EH (cell line): ENCODE data around the gene DCTD.

Source experiments
- DNase-seq: peaks from one replicate; pipeline ENCODE4 v3.0.0-alpha.2; 2015; ENCODE audit warnings: low read depth

DCTD gene

GRCh38 chr4:182869697-182870096, 47.5 kb downstream of the DCTD start:
- DNase-seq: no peak

- no peak for DNase-seq
Measured at GRCh38 chr4:182866746-182867145, 50.4 kb downstream of the DCTD start.

GRCh38 chr4:182863501-182863900, 53.7 kb downstream of the DCTD start:
- no peak for DNase-seq

GRCh38 chr4:182862921-182863320, 54.3 kb downstream of the DCTD start:
- no peak for DNase-seq

GRCh38 chr4:182862141-182862875, 54.9 kb downstream of the DCTD start:
- DNase-seq: no peak

- DNase-seq: no peak
Measured at GRCh38 chr4:182861346-182861745, 55.8 kb downstream of the DCTD start.

- DNase-seq: no peak
Measured at GRCh38 chr4:182859730-182860129, 57.5 kb downstream of the DCTD start.

GRCh38 chr4:182858711-182859110, 58.5 kb downstream of the DCTD start:
- no peak for DNase-seq

GRCh38 chr4:182856862-182857261, 60.3 kb downstream of the DCTD start:
- no peak for DNase-seq

GRCh38 chr4:182855877-182856276, 61.3 kb downstream of the DCTD start:
- no peak for DNase-seq

- no peak for DNase-seq
Measured at GRCh38 chr4:182855312-182855711, 61.9 kb downstream of the DCTD start.

GRCh38 chr4:182854466-182854865, 62.7 kb downstream of the DCTD start:
- DNase-seq: no peak

GRCh38 chr4:182853731-182854330, 63.4 kb downstream of the DCTD start:
- no peak for DNase-seq

GRCh38 chr4:182848685-182849084, 68.5 kb downstream of the DCTD start:
- DNase-seq: no peak

GRCh38 chr4:182847576-182848450, 69.4 kb downstream of the DCTD start:
- no peak for DNase-seq

- DNase-seq: no peak
Measured at GRCh38 chr4:182846036-182846435, 71.2 kb downstream of the DCTD start.

- no peak for DNase-seq
Measured at GRCh38 chr4:182845618-182846017, 71.6 kb downstream of the DCTD start.

- DNase-seq: peak; percentile 30
Measured at GRCh38 chr4:182843808-182844325, 73.3 kb downstream of the DCTD start.

GRCh38 chr4:182842759-182843390, 74.3 kb downstream of the DCTD start:
- DNase-seq: no peak

- no peak for DNase-seq
Measured at GRCh38 chr4:182842104-182842600, 75.0 kb downstream of the DCTD start.

GRCh38 chr4:182840108-182840507, 77.1 kb downstream of the DCTD start:
- DNase-seq: no peak
